ENCODE measurements around the gene LIN37. TPM values are rescaled to one million over a fixed set of nuclear protein-coding genes. Genes with fewer than 3 reads are reported as not detected.

Gene LIN37
- total RNA-seq, 4 donors from 2014 or later, result 11.6 to 18.3 (median 15.6) TPM

DNA sequence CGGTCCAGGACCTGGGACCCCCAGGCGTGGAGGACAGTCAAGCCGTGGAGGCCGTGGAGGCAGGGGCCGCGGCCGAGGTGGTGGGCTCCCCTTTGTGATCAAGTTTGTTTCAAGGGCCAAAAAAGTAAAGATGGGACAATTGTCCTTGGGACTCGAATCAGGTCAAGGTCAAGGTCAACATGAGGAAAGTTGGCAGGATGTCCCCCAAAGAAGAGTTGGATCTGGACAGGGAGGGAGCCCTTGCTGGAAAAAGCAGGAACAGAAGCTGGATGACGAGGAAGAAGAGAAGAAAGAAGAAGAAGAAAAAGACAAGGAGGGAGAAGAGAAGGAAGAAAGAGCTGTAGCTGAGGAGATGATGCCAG lies 28.2 kb upstream of the LIN37 start:
- 93% methylated on average over 9 of the region's 9 CpGs for WGBS
- TF ChIP-seq CTCF (IDR thresholded peaks at IDR 0.05), result no peak
- TF ChIP-seq POLR2A (IDR thresholded peaks at IDR 0.05; ENCODE audit: low read depth), result no peak
- no peak for TF ChIP-seq POLR2AphosphoS5 (IDR thresholded peaks at IDR 0.05)
- no peak for TF ChIP-seq EP300 (IDR thresholded peaks at IDR 0.05)
- Histone ChIP-seq H3K27ac (replicated peaks in 1 of 4) (no peak overlapping the region), H3K4me1 (peaks cover 24 to 51% (median 39%) of the 10 kb centered on the region in 4 donors), H3K9me3 (no peaks in the 10 kb centered on the region), H3K36me3 (peaks cover 43 to 57% (median 56%) of the 10 kb centered on the region in 4 donors), H3K4me3 (no peak overlapping the region), H3K27me3 (no peaks in the 10 kb centered on the region)
- intact Hi-C loops (cut with DNase I), result no loop called here
- no peak for DNase-seq (ENCODE audit: extremely low spot score)

- Histone ChIP-seq H3K9me3 (no peaks in the 10 kb centered on the region), H3K4me3 (no peak overlapping the region), H3K36me3 (peaks cover 48 to 62% (median 61%) of the 10 kb centered on the region in 4 donors), H3K4me1 (peaks cover 21 to 46% (median 34%) of the 10 kb centered on the region in 4 donors), H3K27ac (replicated peaks in 1 of 4) (no peak overlapping the region), H3K27me3 (no peaks in the 10 kb centered on the region)
- intact Hi-C loops (cut with DNase I), result no loop called here
- 80% methylated on average over 16 of the region's 17 CpGs for WGBS
- TF ChIP-seq CTCF (IDR thresholded peaks at IDR 0.05) (no peak), POLR2A (IDR thresholded peaks at IDR 0.05; ENCODE audit: low read depth) (no peak), EP300 (IDR thresholded peaks at IDR 0.05) (no peak), POLR2AphosphoS5 (IDR thresholded peaks at IDR 0.05) (no peak)
- DNase-seq (ENCODE audit: extremely low spot score), result no peak
Measured at GRCh38 chr19:35720648-35721047, 27.7 kb upstream of the LIN37 start.

- WGBS, result 100% methylated on average over 2 of the region's 16 CpGs
- no peak for TF ChIP-seq CTCF (IDR thresholded peaks at IDR 0.05)
- TF ChIP-seq EP300 (IDR thresholded peaks at IDR 0.05), result no peak
- no peak for TF ChIP-seq POLR2AphosphoS5 (IDR thresholded peaks at IDR 0.05)
- TF ChIP-seq POLR2A (IDR thresholded peaks at IDR 0.05; ENCODE audit: low read depth), result no peak
- peaks cover 55 to 69% (median 68%) of the 10 kb centered on the region in 4 donors for H3K36me3 ChIP-seq
- H3K4me3 ChIP-seq, result no peak overlapping the region
- no peaks in the 10 kb centered on the region for H3K9me3 ChIP-seq
- intact Hi-C loops (cut with DNase I), result no loop called here
- no peak for DNase-seq (ENCODE audit: extremely low spot score)
- peaks cover 14 to 38% (median 27%) of the 10 kb centered on the region in 4 donors for H3K4me1 ChIP-seq
- no peak overlapping the region for H3K27ac ChIP-seq (replicated peaks in 1 of 4)
- no peaks in the 10 kb centered on the region for H3K27me3 ChIP-seq
Measured at GRCh38 chr19:35721374-35721773, 27.0 kb upstream of the LIN37 start.

DNA sequence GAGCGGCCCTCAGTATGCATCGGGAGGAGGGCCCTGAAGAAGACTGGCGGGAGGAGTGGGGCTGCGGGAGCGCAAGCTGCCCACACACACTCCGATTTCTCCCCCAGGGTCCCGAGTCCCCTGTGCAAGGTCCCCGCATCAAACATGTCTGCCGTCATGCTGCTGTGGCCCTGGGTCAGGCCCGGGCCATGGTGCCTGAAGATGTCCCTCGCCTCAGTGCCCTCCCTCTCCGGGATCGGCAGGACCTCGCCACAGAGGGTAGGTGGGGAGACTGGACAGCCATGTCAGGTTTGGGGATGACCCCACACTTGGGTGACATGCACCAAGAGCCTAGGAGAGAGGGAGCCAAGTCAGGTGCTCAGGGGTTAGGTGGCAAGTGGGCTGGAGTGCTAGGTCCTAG lies 25.9 kb upstream of the LIN37 start:
- no peak for DNase-seq (ENCODE audit: extremely low spot score)
- Histone ChIP-seq H3K4me1 (peaks cover 14 to 38% (median 25%) of the 10 kb centered on the region in 4 donors), H3K9me3 (no peaks in the 10 kb centered on the region), H3K36me3 (peaks cover 64 to 80% (median 79%) of the 10 kb centered on the region in 4 donors), H3K4me3 (no peak overlapping the region), H3K27me3 (no peaks in the 10 kb centered on the region), H3K27ac (replicated peaks in 1 of 4) (no peak overlapping the region)
- 92% methylated on average over 14 of the region's 14 CpGs for WGBS
- intact Hi-C loops (cut with DNase I), result no loop called here
- TF ChIP-seq EP300 (IDR thresholded peaks at IDR 0.05), result no peak
- no peak for TF ChIP-seq CTCF (IDR thresholded peaks at IDR 0.05)

GRCh38 chr19:35722897-35723296 lies 25.5 kb upstream of the LIN37 start:
- no peak overlapping the region for H3K4me3 ChIP-seq
- DNase-seq (ENCODE audit: extremely low spot score), result no peak
- intact Hi-C loops (cut with DNase I), result no loop called here
- no peaks in the 10 kb centered on the region for H3K9me3 ChIP-seq
- WGBS, result 92% methylated on average over 16 of the region's 16 CpGs
- H3K36me3 ChIP-seq, result peaks cover 68 to 84% (median 84%) of the 10 kb centered on the region in 4 donors
- peaks cover 14 to 38% (median 25%) of the 10 kb centered on the region in 4 donors for H3K4me1 ChIP-seq
- TF ChIP-seq EP300 (IDR thresholded peaks at IDR 0.05) (no peak), POLR2A (IDR thresholded peaks at IDR 0.05; ENCODE audit: low read depth) (no peak), POLR2AphosphoS5 (IDR thresholded peaks at IDR 0.05) (no peak), CTCF (IDR thresholded peaks at IDR 0.05) (no peak)
- H3K27me3 ChIP-seq, result no peaks in the 10 kb centered on the region
- no peak overlapping the region for H3K27ac ChIP-seq (replicated peaks in 1 of 4)

Measured in esophagus muscularis mucosa (tissue), 4 donors.